ENCODE results near the gene GRM4. TPM values are rescaled to one million over a fixed set of nuclear protein-coding genes. Genes with fewer than 3 reads are reported as not detected.

The GRM4 gene
- total RNA-seq, 1 donor from 2014 or later = not detected

DNA sequence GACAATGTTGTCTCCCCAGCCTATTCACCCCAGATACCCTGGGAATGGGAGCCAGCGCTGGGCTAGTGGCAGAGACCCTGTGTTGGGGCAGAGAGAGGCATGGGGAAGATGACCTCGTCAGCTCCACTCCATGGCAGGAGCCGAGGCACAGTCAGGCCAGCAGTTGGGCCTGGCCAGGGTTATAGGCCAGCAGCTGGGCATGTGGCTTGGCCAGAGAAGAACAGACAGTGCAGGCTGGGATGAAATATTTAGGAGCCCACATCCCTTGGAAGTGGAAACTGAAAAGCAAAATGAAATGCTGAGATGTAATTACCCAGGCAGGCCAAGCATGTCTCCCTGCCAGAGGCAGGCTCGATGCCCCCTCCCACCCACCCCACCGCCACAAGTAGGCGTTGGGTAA is 70.0 kb downstream of the GRM4 start:
- DNase-seq (ENCODE audit: missing footprints) = no peak
- intact Hi-C loops (cut with DNase I) = no loop called here
- ATAC-seq = no peak

DNA sequence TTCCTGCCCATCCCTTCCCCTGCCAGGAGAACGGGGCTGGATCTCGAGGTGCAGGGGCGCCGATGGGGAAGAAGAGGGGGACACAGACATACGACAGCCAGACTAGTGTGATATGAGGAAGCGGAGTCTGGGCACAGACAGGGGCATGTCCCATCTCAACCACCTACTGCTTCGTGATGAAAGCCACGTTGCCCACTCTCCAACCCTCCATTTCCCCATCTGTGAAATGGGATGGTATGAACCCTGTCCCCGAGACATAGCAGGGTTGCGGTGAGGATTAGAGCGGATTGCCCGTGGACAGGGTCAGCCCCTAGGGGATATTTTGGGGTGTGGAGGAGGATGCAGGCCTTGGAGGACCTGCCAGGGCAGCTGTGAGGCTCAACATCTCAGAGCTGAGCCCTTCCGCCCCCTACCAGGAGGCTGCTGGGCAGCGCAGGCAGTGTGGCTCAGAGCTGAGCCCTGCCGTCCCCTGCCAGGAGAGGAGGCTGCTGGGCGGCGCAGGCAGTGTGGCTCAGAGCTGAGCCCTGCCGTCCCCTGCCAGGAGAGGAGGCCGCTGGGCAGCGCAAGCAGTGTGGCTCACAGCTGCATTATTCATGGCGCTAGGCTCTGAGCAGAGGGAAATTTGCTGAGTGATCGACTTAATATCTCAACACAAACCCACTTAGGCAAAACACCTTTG is 71.7 kb downstream of the GRM4 start:
- intact Hi-C loops (cut with DNase I) = no loop called here
- DNase-seq (ENCODE audit: missing footprints) = no peak
- no peak for ATAC-seq

DNA sequence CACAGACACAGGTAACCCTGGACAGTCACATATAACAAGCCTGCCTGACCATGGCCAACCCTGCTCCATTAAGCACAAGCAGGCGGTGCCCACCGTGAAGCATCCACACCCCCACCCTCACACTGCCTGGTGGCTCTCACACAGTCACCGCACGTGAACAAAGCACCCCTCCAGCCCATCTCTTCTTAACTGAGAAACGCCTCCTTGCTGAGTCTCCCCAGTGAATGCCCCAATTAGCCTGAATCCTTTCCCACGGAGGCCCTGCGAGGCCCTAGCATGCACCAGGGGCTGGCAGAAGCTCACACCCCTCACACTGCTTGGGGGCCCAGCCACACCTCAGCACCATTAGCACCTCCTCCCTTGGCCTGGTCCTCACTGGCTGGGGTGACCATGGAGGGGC is 72.3 kb downstream of the GRM4 start:
- intact Hi-C loops (cut with DNase I) = no loop called here
- DNase-seq (ENCODE audit: missing footprints) (no peak), ATAC-seq (no peak)

DNA sequence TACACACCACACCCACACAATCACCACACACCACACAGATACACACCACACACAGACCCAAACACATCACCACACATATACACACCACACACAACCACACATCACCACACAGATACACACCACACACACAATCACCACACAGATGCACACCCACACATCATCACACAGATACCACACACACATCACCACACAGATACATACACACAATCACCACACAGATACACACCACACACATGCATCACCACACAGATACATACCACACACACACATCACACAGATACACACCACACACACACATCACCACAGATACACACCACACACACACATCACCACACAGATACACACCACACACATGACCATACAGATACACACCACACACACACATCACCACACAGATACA is 73.2 kb downstream of the GRM4 start:
- intact Hi-C loops (cut with DNase I) = no loop called here
- no peak for DNase-seq (ENCODE audit: missing footprints)
- ATAC-seq = no peak

DNA sequence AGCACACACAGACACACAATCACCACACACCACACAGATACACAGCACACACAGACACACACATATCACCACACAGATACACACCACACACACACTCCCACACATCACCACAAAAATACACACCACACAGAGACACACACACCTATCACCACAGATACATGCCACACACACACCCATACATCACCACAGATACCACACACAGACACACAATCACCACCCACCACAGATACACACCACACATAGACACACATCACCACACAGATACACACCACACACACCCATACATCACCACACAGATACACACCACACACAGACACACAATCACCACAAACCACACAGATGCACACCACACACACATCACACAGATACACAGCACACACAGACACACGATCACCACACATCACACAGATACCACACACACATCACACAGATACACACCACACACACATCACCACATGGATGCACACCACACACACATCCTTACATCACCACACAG is 74.0 kb downstream of the GRM4 start:
- intact Hi-C loops (cut with DNase I) = no loop called here
- no peak for DNase-seq (ENCODE audit: missing footprints)
- no peak for ATAC-seq

DNA sequence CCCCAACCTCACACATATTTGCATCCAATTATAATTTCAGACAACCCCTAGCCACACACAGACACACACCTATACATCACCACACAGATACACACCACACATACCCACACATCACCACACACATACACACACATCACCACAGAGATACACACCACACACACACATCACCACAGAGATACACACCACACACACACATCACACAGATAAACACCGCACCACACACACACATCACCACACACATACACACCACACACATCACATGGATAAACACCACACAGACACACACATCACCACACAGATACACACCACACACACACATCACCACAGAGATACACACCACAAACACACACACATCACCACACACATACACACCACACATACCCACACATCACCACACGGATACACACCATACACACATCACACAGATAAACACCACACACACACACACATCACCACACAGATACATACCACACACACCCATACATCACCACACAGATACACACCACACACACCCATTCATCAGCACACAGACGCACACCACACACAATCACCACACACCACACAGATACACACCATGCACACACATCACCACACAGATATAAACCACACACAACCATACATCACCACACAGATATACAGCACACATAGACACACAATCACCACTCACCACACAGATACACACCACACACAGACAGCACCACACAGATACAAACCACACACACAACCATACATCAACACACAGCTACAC is 74.6 kb downstream of the GRM4 start:
- DNase-seq (ENCODE audit: missing footprints) (no peak), ATAC-seq (no peak)
- intact Hi-C loops (cut with DNase I) = no loop called here

DNA sequence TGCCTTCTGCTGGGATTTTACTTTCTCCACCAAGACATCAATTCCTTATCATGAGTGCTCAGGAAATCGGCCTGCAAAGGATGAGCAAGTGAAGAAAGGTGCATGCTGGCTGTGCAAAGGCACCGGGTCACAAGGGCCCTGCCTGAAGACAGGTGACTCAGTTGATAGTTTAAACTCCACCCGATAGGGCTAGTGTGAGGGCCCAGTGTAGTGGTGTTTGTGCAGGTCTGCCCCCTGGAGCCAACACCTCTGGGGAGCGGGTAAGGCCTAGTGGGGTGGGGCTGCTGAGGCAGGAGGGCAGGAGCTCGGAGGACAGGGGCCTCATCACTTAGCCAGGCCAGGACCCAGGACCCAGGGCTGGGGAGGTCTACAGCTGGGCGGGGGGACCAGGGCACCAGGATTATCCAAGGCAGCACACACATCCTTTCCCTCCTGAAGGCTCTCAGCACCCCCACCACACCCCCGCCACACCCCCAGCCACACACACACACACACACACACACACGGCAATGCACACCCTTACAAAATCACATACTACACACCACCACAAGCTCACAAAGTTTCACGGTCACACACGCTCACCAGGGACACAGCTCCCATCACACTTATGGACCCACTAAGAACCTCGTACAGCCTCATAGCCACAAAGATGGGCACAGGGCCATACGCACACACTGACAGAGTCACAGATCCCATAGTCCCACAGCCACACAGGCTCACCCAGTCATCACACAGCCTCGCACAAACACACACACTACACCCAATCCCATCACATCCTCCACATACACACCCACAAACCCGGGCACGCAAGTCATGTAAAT is 75.4 kb downstream of the GRM4 start:
- ATAC-seq (no peak), DNase-seq (ENCODE audit: missing footprints) (no peak)
- intact Hi-C loops (cut with DNase I) = no loop called here

DNA sequence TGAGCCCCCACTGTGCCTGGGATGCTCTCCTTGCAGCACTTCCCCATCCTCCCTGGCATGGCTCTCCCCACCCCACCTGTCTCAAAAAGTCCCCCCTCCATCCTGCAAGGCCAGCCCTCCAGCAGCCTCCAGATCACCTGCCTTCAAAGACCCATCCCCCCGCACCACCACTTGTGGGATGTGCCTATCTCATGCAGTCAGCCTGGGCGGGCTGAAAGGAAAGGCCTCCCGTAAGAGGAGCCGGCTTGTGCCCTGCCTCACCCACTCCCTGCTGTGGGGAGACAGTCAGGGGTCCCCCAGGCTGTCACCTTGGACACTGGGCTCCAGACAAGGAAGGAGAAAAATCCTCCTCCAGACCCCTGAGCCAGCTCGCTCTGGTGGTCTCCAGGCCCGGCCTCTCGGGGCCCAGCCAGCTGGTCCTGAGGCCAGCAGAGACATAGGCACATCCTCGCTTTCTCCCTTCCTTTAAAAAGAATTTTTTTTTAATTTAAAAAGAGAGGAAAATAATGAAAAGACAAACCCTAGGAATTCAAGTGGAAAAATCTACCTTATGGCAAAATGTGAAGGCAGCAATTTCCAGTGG is 77.3 kb downstream of the GRM4 start:
- intact Hi-C loops (cut with DNase I) = no loop called here
- ATAC-seq (no peak), DNase-seq (ENCODE audit: missing footprints) (no peak)

DNA sequence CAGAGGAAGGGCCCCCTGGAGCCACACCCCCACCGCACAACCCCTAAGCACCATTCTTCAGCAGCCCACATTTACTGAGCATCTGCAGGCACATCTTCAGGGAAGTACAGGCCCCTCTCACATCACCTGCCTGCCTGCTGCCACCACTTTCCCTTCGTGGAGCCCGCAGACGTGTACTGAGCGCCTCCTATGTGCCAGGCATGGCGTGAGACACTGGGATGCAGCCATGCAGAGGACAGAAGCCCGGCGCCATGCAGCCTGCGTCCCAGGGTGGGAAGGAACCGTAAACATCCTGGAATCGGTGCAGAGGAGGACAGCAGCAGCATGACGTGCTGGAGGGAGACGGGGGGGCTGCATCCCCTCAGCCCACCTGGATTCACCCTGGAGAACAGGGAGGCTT is 78.1 kb downstream of the GRM4 start:
- intact Hi-C loops (cut with DNase I) = no loop called here
- DNase-seq (ENCODE audit: missing footprints) (no peak), ATAC-seq (no peak)

DNA sequence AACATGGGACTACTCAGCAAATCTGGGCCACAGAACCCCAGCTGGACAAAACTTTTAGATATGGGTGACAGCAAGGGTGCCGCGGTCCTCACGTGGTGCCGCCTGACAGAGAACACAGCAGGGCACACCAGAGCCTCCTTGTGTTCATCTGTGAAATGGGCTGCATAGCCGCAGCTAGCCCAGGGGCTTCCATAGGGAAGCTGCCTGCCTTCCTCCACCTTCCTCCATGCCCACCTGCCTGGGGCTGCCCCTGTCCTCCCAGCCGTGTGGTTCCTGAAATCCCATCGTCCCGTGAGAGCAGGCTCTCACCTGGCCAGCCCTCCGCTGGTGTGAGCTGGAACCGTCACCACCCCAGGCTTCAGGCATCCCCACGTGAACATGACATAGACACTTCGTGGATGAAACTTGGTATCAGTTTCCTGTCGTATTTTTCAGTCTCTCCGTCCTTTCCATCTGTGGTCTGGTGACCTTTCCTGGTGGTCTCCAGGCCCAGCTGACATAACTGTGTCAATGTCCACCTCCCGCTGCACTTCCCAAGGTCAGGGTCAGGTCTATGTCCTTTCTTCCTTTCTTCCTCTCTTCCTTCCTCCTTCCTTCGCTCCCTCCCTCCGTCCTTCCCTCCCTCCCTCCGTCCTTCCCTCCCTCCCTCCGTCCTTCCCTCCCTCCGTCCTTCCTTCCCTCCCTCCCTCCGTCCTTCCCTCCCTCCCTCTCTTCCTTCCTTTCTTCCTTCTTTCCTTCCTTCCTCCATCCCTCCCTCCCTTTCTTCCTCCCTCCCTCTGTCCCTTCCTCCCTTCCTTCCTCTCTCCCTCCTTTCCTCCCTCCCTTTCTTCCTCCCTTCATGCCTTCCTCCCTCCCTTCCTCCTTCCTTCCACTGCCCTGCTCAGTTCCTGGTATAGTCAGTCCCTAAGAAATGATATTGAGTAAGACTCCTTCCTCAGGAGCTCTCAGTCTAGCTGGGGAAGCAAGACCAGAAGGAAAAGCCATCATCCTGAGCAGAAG is 78.8 kb downstream of the GRM4 start:
- ATAC-seq = no peak
- intact Hi-C loops (cut with DNase I) = no loop called here
- no peak for DNase-seq (ENCODE audit: missing footprints)

DNA sequence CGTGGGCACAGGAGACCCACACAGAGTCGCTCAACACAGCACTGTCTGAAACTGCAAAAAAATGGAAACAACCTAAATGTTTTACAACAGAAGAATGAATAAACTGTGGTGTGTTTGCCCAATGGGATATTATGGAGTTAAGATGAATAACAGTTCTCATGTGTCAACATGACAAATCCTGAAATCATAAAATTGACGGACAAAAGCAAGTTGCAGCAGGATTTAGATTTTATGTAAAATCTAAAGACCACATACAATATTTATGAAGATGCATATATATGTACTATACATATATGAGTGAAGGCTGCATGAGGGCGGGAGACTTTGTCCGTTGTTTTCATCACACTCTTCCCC is 79.7 kb downstream of the GRM4 start:
- no peak for ATAC-seq
- no peak for DNase-seq (ENCODE audit: missing footprints)
- intact Hi-C loops (cut with DNase I) = no loop called here

DNA sequence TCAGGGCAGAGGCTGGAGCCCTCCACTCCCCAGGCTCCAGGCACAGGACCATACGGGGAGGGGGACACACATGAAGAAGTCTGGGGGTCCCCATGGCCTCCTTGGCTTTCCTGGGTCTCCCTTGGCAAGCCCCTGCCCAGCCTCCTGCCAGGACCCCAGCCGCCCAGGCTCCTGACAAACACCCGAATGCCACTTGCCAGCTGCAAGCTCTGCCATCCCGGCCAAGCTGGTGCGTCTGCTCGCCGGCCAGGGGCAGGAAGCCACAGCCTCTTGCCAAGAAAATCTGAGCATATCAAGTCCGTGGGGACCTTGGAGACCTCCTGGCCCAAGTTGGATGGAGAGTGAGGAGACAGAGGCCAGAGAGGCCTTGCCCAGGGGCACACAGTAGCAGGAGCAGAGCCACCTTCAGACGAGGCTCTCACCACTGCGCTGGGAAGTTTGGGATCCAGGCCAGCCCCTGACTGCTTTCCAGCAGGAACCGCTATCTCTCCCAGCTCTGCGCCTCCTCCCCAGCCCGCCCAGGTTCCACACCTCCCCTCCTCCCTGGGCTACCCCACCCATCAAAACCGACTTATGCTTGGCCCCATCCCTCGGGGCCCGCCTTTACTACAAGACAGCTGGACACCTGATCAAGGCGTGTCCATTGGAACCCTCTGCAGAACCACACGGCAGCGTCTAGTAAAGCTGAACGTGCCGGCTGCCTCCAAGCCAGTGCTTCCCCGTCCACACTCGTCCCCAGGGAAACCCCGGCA is 80.2 kb downstream of the GRM4 start:
- intact Hi-C loops (cut with DNase I) = no loop called here
- ATAC-seq (peak; percentile 68), DNase-seq (ENCODE audit: missing footprints) (no peak)

DNA sequence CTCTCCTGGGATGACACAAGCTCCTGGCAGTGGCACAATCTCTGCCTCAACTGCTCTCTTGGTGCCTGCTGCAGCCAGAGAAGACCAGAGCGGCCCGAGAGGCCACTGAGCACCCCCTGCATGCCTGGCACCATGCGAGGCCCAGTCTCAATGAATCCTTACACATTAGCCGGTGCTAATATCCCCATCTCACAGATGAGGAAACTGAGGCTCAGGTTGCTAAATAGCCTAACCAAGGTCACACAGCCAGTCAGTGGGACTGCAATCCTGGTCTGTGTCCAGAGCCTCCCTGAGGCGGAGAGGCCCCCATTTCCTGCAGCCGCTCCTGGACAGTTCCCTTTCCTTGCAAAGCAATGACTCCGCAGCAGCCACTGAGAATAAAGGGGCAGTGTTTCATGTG is 81.2 kb downstream of the GRM4 start:
- DNase-seq (ENCODE audit: missing footprints) = no peak
- ATAC-seq = no peak
- intact Hi-C loops (cut with DNase I) = no loop called here

DNA sequence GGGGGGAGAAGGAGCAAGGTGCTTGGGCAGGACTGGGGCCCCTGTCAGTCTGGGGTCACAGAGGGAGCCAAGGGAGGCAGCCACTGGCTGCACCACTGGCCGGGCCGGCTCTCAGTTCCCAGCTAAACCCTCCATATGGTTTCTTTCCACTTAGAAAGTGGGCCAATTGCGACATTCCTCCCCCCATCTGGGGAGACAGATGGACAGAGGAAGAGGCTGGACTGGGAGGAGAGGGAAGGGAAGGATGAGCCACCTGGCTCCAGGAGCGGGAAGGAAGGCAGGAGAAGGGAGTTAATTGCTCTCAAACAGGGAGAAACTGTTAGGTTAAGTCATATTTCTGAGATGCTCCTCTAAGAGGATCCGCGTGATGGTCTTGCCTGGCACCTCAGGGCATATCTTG is 82.2 kb downstream of the GRM4 start:
- ATAC-seq (peak; percentile 49), DNase-seq (ENCODE audit: missing footprints) (no peak)
- intact Hi-C loops (cut with DNase I) = no loop called here

DNA sequence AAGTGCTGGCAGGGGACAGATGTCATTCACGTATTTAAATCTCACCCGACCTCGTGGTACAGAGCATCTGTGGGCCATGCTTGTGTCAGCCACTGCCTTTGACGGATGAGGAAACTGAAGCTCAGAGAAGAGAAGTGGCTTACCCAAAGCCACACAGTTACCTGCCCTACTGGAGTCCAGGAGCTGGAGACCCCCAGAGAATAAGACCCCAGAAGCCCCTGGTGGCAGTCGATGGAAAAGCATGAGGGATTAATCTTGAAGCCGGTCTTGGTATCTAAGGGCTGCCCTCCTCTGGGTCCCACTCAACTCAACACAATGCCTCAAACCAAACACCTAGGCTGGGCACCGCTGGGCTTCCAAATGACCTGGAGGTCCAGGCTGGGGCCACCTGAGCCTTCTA is 83.1 kb downstream of the GRM4 start:
- intact Hi-C loops (cut with DNase I) = no loop called here
- DNase-seq (ENCODE audit: missing footprints) = no peak
- no peak for ATAC-seq

DNA sequence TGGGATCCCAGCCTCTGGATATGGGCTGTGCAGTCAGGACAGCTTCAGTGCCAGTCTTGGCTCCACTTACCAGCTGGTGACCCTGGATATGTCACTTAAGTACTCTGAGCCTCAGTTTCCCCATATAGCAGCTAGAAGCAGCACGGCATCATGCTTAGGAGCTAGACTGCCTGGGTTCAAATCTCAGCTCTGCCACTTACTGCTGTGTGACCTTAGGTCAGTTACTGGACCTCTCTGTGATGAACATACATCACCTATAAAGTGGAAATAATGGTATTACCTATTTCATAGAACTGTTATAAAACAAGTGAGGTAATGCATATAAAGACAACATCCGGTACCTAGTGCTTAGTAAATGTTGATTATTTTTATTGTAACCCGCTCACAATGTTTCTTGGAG is 83.7 kb downstream of the GRM4 start:
- no peak for DNase-seq (ENCODE audit: missing footprints)
- ATAC-seq = no peak
- intact Hi-C loops (cut with DNase I) = no loop called here

DNA sequence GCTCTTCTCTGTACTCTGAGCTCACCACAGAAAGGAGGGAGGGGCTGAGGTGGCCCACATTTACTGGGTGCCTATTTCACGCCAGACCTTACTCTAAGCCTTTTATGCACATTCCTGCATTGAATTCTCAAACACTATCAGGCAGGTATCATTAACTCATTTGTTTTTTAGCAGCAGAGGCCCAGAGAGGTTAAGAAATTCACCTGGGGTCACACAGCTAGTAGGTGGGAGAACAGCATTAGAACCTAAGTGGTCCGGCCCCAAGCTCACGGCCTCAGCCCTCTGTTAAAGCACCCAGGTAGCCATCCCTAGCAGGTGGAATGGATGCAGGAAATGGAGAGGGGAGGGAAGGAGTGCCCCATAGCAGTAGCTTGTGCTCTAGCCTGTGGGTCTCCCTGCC is 84.5 kb downstream of the GRM4 start:
- ATAC-seq (no peak), DNase-seq (ENCODE audit: missing footprints) (no peak)

DNA sequence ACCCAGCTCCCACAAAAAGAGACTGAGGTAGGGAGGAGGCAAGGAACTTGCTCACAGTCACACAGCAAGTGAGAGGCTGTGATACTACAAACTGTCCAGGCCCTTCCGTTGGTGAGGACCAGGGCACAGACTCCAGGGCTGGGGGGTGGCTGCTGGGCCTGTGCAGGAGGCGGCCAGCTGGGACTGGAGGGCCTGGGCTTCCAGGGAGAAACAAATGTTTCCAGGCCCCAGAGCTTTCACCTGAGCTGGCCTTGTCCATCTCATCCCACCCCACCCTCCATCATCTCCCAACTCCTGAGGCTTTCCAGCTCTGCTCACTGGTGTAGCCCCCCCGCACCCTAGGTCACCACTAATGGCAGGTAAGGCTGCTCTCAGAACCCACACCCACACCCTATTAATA is 86.0 kb downstream of the GRM4 start:
- ATAC-seq (no peak), DNase-seq (ENCODE audit: missing footprints) (no peak)
- intact Hi-C loops (cut with DNase I) = no loop called here

More for the DNA sequence above, 84.5 kb downstream of the GRM4 start:
- intact Hi-C loops (cut with DNase I) = no loop called here

Measured in Right ventricle myocardium inferior (tissue), 1 donor.